CD4-positive, alpha-beta T cell treated with Interleukin-15 for 1 hour (primary cell): ENCODE data around the gene MLLT3.
A peak's percentile ranks its signal among the peaks of the same experiment; 100 is the strongest.

Experiments
- DNase-seq: peaks from one replicate; pipeline ENCODE4 v3.0.0-alpha.2; 2020

MLLT3 gene

DNA sequence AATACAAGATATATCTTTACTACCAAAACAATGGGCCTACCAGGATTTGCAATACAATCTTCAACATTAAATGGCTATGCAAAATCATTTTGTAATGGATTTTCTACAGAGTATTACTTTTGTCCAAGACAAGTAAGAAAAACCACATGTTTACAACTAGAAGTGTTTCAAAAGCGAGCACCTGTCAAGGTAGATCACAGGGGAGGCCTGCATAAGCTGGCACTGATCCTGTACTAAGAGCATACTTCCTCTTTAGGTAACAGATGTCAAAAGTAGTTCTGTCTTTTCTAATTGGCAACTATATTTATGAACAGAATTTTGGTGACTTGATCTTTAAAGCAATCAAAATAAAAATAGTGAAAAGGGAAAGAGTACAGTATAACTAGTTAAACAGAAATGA lies 249.0 kb downstream of the MLLT3 start:
- no peak for DNase-seq

DNA sequence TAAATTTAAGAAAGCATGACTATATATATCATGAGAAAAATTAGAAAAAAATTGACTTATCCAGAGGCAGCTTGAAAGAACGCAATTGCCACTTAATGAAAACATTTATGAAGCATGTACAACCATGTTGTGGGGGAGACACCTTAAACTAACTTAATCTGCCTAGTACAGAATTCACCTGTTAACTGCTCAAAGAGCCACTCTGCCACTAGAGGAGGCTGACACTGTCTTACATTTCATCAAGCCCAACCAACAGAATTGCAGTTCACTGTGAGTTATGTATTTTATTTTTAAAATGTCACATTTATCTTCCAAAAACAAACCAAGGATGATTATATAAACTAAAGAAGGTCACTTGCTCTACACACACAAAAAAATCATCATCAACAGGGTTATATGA lies 252.9 kb downstream of the MLLT3 start:
- DNase-seq, result no peak

DNA sequence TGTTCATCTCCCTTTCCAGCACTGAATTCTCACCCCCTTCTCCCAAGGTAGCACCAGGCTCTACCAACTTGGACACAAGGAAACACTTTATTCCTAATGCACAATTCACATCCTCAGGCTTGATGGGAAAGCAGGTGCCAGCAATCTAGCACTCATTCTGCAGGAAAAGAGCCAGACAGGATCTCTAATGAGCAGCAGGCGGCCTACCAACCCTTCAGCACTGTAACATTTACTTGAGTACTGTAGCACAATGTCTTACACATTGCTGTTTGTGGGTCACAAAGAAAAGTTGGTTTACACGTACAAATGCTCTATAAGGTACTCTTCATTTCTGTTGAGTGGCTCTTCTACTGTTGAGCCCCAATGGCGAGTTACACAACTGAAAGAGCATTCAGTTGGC lies 254.4 kb downstream of the MLLT3 start:
- no peak for DNase-seq

DNA sequence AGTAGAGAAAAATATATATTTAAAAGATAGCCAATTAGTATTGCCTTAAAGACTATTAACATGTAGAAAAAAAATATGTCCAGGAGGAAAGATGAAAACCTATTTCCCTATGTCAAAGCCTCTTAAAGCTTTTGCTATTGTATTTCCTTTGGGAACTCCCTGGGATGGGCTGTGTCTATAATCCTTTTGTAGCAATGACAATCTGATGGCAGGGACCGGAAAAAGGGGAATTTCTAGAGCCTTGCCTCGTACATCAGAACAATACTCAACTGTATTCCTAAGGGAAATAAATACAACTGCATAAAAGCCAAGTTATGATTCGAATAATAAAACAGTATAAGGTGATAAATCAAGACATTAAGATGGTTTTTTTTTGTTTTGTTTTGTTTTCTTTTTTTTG lies 257.3 kb downstream of the MLLT3 start:
- no peak for DNase-seq

DNA sequence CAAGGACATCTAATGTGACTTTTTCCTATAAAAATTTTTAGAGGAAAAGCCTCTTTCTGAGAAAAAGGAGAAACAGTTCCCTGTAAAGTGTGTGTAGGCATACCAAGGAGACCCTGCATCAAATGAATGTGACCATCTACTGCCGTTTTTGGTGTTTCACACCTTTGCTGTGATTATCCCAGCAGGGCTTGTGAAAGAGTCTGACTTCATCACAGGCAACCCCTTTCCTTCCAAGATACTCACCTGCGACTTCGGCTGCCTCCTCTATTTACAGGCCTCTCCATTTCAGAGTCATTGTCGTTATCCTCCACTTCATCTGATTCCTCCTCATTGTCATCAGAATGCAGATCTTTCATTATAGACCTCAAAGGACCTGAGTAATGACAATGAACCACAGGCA lies 259.1 kb downstream of the MLLT3 start:
- DNase-seq, result no peak

DNA sequence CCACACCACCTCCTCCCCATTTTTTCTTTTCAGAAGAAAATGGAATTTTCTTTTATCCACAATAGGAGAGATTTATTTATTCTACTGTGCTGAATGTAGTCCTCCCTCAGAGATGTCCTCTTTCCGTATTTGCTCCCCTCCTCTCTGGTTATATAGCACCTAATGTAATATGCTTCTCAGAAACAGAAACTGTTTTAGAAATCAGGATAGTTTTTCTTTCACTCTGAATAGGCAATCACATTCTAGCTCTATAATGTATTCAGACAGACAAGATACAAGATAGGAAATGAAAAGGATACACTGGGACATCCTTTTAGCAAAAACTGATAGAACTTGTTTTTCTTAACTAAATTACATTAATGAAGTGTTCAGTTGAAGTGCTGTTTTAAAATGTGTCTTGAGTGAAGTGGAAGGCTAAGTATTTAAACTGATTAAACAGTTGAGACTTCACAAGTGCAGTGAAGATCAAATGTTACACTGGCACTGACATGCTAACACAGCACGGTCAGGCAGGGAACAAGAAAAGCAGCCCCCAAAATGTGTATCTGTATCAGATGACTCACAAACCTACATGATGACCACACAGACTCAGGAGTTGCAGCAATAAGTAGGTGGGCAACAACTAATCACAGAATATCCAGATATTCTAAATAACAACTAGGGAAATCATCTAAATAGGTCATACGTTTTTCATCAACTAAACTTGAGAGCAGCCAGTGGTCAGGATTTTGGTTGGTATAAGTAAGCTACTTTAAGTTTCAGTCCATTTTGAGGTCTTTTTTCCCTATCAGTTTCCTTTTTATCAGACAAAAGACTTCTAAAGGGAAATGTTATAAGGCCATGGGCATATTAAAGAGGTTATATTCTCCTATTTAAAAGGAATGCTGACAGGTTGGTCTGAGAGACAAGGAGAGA lies 260.4 kb downstream of the MLLT3 start:
- no peak for DNase-seq

DNA sequence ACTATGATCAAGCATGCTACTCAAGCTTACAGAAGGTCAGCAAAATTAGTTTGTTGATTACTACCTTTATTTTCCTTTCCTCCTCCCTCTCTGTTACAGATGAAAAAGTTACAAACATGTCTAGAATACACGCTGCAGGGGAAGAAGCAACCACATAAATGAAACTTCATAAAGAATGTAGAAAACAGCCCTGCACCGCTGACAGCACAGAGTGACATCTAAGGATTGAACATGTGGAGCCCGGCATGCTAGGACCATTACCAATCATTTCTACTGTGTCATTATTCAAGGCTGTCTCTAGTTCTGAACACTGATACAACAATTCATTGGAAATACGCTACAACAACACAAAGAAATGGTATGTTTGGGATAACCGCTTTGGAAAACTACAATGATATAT lies 261.1 kb downstream of the MLLT3 start:
- no peak for DNase-seq

DNA sequence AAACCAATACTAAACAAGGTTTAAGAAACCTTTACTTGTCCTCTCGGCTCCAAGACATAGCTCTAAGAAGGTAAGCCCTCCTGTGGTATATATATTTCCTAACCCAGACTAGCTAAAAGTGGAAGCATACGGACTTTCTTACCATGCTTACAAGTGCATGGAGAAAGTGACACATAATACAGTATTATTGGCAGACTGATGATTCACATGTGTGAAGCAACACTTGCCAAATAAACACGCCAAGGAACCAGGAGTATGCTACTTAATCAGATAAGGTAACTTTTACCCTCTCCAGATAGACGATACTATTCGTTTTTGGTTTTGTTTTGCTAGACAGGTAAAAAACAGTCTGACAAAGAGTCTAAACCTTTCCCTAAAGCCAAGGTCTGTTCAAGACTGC lies 264.1 kb downstream of the MLLT3 start:
- DNase-seq, result no peak

DNA sequence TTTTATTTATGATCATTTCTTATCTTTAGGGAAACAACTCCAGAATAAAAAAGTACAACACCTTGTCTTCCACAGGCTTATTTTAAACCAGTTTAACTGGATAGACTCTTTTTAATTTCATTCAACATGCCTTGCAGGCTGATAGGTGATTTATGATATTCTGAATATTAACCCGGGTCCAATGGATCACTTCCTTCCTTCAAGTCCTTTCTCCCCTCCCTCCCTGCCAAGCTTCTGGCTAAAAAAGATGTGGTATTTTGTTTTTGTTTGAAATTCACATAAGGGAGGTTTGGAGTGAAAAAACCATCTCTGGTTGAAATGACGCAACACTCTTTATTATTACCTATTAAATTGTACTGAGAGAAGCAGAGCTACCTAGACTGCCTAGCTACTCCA lies 265.3 kb downstream of the MLLT3 start:
- no peak for DNase-seq

DNA sequence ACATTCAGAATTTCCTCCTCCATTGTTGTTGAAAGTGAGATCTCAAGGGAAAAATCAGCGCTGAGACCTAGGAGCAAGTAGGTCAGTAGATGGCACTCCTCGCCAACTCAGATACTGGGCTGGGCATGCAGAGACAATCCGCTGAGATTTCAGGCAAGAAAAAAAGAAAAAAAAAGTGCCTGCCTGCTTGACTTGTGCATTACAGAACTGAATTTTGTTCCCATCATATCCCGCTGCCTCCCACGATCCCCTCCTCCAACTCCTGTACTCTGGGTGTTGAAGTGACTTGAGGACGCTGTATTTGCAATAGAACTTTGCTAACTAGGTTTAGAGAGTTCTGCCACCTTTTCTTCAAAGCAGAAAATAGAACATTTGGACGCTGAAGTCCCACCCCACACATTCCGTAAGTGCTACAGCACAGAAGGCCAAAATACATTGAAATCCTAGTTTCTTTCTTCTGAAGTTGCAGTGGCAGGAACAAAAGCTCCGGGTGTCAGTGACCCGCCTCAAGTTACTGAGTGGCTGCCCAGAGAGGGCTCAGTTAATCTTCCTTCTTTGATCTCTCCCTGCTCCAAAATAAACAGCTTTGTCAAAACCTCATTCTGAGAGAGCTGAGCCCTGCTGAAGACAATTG lies 265.8 kb downstream of the MLLT3 start:
- DNase-seq, result peak; percentile 44

DNA sequence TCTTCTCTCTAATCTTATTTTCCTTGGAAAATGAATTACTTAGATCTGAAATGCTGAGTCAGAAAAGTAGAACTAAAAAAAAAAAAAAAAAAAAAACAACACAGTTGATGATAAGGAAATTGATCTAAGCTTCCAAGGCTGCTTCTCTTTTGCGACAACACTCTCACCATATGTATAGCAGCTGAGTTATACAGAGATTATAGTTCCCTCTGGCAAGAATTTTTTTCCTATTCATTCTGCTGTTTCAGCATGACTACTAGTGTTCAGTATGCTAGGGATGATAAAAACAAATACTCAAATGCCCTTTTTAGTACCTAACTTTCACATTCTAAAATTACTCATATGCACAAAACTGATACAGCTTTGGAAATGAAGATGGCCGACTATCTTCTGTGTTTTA lies 267.3 kb downstream of the MLLT3 start:
- DNase-seq, result no peak

DNA sequence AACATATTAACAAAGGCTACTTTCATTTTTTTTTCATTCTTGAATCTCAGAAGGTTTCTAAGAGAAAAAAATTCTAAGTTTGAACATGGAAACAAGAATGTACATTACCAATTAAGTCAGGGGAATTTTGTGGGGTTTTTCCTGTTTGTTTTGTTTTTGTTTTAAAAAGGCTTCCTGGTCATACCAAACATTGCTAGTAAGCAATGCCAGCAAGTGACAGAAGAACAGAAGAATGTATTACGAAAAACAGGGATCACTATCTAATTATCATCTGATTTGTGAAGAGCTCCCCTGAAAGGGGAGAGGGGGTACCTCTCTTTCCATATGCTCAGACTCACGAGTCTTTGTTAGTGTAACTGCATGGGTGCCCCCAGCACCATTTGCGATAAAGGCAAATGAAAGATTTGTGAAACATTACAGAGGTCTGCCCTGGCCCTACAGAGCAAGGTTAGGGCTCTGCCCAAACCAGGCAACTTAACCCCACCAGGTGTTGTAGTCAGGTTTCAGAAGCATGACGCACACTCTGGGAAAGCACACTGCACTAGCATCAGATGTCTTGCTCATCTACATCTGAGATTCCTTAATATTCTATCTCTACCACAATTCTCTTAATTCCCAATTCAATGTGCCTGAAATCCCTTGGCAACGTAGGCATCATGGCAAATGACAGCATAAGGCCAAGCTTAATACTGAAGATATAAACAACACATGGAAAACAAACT lies 268.2 kb downstream of the MLLT3 start:
- DNase-seq, result no peak

DNA sequence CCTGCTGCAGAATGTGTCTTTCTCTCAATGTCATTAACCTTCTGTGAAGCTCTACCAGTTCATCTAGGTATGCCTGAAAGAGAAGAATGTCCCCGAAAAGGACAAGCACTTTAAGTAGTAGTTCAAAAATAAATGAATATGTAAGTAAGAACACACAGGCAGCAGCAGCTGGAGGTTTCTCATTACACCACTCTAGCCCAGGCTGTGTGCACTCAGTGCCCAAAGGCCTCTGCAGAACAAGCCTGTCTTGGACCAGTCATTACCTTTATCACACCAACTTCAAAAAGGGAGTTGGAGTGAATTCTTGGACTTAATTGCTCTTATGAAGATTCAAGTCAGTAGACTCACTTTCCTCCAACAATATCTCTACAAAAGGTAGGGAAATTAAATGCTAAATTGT lies 268.8 kb downstream of the MLLT3 start:
- no peak for DNase-seq

DNA sequence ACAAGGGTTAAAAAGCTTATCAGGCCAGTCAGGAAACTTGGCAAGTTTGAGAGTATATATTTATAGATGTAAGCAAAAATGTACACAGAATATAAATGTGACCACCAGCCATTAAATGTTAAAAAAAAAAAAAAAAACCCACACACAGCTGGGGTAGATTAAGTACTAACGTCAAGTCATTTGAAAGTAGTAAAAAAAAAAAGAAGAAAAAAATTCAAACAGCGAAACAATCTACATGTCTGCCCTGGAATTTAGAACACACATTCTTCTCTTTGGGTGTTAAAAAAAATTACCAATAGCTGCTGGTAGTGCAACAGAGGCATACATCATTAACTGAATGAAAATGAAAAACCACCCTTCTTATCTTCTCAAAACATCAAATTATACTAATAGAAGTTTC lies 269.7 kb downstream of the MLLT3 start:
- DNase-seq, result no peak

DNA sequence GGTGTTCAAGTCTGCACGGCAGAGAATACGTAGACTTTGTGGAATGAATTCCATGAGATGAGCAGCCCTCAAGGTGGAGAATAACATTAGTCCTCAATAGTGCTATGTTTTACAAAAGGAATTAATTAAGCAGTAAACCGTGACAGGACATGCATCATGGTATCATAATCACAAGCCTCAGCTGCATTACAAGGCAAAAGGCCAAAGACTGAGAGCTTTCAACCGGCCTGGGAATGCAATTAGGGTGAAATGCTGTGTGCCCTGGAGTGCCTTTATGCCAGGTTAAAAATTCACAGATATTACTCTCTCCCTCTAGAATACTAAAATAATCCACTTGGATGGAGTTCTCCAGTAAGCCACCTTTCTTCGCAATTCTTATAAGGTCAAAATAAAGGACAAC lies 270.6 kb downstream of the MLLT3 start:
- DNase-seq, result no peak

DNA sequence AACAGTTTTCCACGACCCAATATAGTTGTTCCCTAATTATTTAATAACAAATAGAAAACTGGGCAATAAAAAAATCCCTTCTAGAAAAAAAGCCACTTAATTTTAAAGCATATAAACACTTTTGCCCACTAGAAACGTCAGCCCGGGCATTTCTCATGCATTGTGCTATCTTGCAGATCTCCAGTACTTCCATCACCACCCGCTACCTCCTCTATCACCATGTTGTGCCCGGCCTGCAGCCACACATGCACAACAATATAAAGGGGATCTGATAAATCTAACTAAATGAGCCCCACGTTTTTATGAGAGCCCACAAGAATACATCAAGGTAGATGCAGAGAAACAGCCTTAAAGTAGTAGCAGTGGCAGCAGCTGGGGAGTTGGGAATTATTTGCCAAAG lies 272.7 kb downstream of the MLLT3 start:
- no peak for DNase-seq

DNA sequence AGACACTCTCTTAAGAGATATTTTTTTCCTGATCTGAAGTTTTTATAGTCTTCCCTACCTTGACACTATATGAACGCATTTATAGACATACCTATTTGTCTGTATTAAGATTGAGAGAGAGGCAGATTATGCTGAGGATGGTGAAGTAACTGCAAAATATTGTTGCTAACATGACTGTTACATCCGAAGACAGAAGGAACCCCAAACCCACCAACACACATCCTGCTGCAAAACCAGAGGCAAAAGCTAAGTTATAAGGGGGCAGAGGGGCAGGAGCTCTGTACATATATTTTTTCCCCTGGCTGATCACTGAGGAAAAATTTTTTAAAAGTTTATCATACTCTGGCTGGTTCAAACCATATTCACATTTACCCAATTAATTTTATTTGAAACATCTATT lies 279.0 kb downstream of the MLLT3 start:
- DNase-seq, result no peak

DNA sequence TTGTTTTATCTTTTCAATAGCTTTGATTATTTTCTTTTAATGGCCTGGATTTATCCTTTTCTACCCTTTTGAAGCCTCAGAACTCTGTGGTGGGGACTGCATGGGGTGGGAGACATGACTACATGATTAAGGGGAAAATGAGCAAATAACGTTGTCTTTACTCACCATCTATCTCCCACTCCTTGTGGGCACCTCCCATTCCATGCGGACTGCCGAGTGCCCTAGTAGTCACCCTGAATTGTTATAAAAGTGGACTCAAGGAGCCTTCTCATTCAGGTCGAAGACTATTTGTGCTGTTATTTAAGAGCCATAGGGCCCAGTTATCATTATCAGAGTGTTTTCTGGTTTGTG lies 281.8 kb downstream of the MLLT3 start:
- no peak for DNase-seq

DNA sequence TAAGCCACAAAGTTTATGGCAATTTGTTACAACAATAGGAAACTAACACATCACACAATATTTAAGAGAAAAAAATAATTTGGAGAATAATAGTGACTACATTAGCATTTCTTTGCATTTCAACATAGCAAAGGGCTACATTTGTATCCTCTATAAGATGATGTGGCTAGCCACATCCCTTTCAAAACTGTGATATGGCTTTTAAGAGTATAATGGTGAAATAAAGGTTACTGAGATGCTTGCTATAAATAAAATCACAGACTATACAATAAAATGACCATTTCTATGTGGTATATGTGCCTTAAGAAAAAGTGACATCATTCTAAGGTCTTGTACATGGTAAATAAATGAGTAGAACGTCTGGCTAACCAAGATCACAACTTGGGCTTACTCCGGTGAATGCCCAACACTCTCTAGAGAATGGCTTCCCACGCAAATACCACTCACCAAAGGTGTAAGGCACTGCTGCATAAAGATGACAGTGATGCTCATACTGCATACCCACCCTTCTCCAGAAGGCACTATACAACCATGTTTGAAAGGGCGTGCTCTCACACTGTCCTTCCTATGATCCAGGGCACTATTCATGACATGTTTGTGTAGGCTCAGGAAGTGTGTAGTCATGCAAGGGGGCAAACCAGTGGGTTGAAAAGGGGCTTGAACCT lies 286.5 kb downstream of the MLLT3 start:
- no peak for DNase-seq

DNA sequence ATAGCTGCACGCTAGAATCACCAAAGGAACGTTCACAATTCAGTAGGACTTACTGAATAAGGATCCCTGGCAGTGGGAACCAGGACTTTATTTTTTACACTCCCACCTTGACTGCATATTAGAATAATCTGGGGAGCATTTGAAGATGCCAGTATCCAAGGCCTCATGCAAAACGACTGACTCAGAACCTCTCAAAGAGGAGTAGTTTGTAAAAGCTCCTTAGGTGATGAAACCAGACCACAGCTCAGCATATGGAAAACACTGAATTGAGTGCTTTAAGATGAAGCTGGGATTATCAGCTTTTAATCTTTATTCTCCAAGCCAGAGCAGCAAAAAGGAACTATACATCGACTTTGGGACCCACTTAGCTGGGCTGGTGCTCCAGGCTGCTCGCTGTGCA lies 288.3 kb downstream of the MLLT3 start:
- DNase-seq, result no peak

DNA sequence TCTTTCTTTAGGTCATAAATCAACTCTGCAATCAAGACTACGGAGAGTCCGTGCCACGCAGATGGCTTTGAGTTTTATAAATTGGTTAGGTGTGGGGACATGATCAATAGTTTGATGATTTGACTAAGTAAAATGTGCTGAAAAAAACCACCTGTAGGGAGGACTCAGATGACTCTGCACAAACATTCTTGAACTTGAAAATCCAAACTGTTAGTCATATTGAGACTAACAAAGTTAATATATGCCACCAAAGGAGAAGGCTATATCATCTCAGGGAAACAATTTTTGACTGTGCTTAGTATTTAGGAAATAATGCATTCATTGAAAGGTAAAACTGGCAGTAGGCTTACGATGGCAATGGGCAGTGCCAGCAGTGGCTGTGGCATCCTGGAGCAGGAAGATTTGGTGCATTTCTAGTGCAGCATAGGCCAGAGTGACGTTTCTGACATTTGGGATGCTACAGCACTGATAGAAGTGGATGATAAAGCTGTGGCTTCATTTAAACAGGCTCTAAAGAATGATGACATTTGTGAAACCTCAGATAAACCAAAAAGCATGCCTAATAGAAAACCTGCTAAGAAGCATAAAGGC lies 291.1 kb downstream of the MLLT3 start:
- DNase-seq, result no peak

DNA sequence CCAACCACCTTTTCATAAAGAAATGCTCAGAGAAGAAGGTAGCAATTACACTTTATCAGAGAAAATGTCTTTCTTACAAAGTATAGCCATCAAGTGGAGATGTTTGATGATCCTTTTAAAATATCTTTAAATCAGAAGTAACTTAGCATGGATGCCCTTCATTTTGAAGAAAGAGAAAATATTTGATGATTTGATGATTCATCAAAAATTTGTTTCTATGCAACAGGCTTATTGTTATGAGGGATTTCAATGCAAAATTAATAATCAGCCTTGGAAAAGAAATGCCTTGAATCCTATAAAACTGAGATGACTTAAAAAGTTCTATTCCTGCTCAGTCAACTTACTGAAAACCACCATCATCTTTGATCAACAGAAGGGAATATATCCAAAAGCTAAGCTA lies 291.6 kb downstream of the MLLT3 start:
- DNase-seq, result no peak

DNA sequence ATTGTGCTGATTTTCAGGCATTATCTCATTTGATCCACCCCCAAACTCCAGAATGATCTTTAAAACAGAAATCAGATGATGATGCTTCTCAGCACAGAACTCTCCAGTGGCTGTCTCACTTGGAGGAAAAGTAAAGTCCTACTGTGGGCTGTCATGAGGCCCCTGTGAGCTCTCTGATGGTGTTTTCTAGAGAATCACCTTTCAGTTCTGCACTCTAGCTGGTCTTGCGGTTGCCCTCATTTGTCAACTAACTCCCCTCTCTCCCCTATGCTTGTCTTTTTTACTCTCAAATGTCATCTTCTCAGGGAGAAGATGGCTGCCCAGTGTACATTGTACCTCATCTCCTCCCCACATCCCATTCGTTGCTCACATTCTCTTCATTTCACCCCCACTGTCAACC lies 295.8 kb downstream of the MLLT3 start:
- no peak for DNase-seq
